HG03097 (cell line): ENCODE data around the gene LGALS9B.
"Not testable (repeated sequence)": the region's sequence is repeated elsewhere in the genome, so short reads cannot be mapped to it uniquely, and the experiment has no call there.

Source experiments
- ATAC-seq: cut with Tn5 transposase; IDR thresholded peaks from one replicate; pipeline ENCODE4 v1.9.1; 2021; ENCODE audit not compliant: unreplicated experiment, low FRiP score

LGALS9B gene

GRCh38 chr17:20469107-20469506 is 1.8 kb upstream of the LGALS9B start:
- not testable (repeated sequence) for ATAC-seq

- ATAC-seq, result not testable (repeated sequence)
Measured at GRCh38 chr17:20466999-20467398, 340 bp downstream of the LGALS9B start.

- not testable (repeated sequence) for ATAC-seq
Measured at GRCh38 chr17:20466553-20466952, 786 bp downstream of the LGALS9B start.

GRCh38 chr17:20465535-20465934 is 1.8 kb downstream of the LGALS9B start:
- not testable (repeated sequence) for ATAC-seq

GRCh38 chr17:20464854-20465414 is 2.4 kb downstream of the LGALS9B start:
- not testable (repeated sequence) for ATAC-seq

- ATAC-seq, result not testable (repeated sequence)
Measured at GRCh38 chr17:20462158-20462557, 5.2 kb downstream of the LGALS9B start.

- ATAC-seq, result not testable (repeated sequence)
Measured at GRCh38 chr17:20457848-20458381, 9.4 kb downstream of the LGALS9B start.

GRCh38 chr17:20455106-20455505 is 12.2 kb downstream of the LGALS9B start:
- ATAC-seq, result not testable (repeated sequence)

GRCh38 chr17:20453820-20454434 is 13.4 kb downstream of the LGALS9B start:
- ATAC-seq, result not testable (repeated sequence)

- ATAC-seq, result not testable (repeated sequence)
Measured at GRCh38 chr17:20450852-20451251, 16.5 kb downstream of the LGALS9B start.

GRCh38 chr17:20447534-20448321 is 19.6 kb downstream of the LGALS9B start:
- not testable (repeated sequence) for ATAC-seq

GRCh38 chr17:20446895-20447294 is 20.4 kb downstream of the LGALS9B start:
- not testable (repeated sequence) for ATAC-seq

- ATAC-seq, result not testable (repeated sequence)
Measured at GRCh38 chr17:20444581-20445236, 22.6 kb downstream of the LGALS9B start.

GRCh38 chr17:20444173-20444572 is 23.2 kb downstream of the LGALS9B start:
- ATAC-seq, result not testable (repeated sequence)

GRCh38 chr17:20443632-20444031 is 23.7 kb downstream of the LGALS9B start:
- ATAC-seq, result not testable (repeated sequence)

- ATAC-seq, result not testable (repeated sequence)
Measured at GRCh38 chr17:20440665-20441064, 26.7 kb downstream of the LGALS9B start.

- not testable (repeated sequence) for ATAC-seq
Measured at GRCh38 chr17:20435166-20435565, 32.2 kb downstream of the LGALS9B start.

- not testable (repeated sequence) for ATAC-seq
Measured at GRCh38 chr17:20433382-20433781, 34.0 kb downstream of the LGALS9B start.

GRCh38 chr17:20427264-20427663 is 40.1 kb downstream of the LGALS9B start:
- ATAC-seq, result not testable (repeated sequence)

GRCh38 chr17:20422826-20423225 is 44.5 kb downstream of the LGALS9B start:
- ATAC-seq, result not testable (repeated sequence)

- ATAC-seq, result not testable (repeated sequence)
Measured at GRCh38 chr17:20418838-20419237, 48.5 kb downstream of the LGALS9B start.
